Caco-2 (cell line): Measurements from ENCODE around the gene KLHL22. TPM values are rescaled to one million over a fixed set of nuclear protein-coding genes. Genes with fewer than 3 reads are reported as not detected.

Experiments
- BruUV-seq: library from RNA; stranded (reverse); fragments of 400-500 nt; replicated peaks from 2 replicates; lab custom pipeline; 2021; lab: Mats Ljungman, UMichigan
- CTCF ChIA-PET: fragments of 300-600 bp; sonication (Branson Sonifier 250); formaldehyde crosslinking; loops from one replicate; lab custom pipeline; 2022; ENCODE audit warnings: antibody characterized with exemption; lab: Charles Lee
- POLR2A ChIA-PET: fragments of 300-600 bp; sonication (Branson Sonifier 250); formaldehyde crosslinking; loops from one replicate; lab custom pipeline; 2022; ENCODE audit warnings: antibody characterized with exemption; lab: Charles Lee
- DNase-seq, 2 experiments: peaks; one replicate each; pipeline versions ENCODE4 v3.0.0 to v3.0.0-alpha.2; 2020 to 2022
- H3K27me3 ChIP-seq: replicated peaks from 2 replicates; pipeline ENCODE4 v1.6.0; 2011; ENCODE audit warnings: low read length; ENCODE audit not compliant: control insufficient read depth, insufficient read depth
- H3K36me3 ChIP-seq: 2 replicates; pipeline ENCODE4 v1.5.1; 2011; ENCODE audit warnings: low read length; ENCODE audit not compliant: control insufficient read depth, insufficient read depth
- H3K4me1 ChIP-seq: fragments of 250-450 bp; sonication (Bioruptor Pico); 2 replicates; pipeline ENCODE4 v1.5.1; 2020; ENCODE audit warnings: mild to moderate bottlenecking
- H3K4me3 ChIP-seq: 2 replicates; pipeline ENCODE4 v1.5.1; 2011; ENCODE audit warnings: low read depth, mild to moderate bottlenecking, control low read depth, low read length
- H3K9me3 ChIP-seq: fragments of 250-450 bp; sonication (Bioruptor Pico); 2 replicates; pipeline ENCODE4 v1.5.1; 2020; ENCODE audit warnings: mild to moderate bottlenecking, moderate library complexity
- H3K27ac Mint-ChIP-seq: one replicate; pipeline ENCODE4 v1.8.0; 2022; ENCODE audit warnings: mixed read lengths; ENCODE audit not compliant: unreplicated experiment
- H3K27me3 Mint-ChIP-seq: one replicate; pipeline ENCODE4 v1.8.0; 2022; ENCODE audit warnings: mixed read lengths; ENCODE audit not compliant: insufficient read depth, unreplicated experiment
- H3K36me3 Mint-ChIP-seq: one replicate; pipeline ENCODE4 v1.8.0; 2022; ENCODE audit warnings: mild to moderate bottlenecking, mixed read lengths; ENCODE audit not compliant: insufficient read depth, unreplicated experiment
- H3K4me1 Mint-ChIP-seq: one replicate; pipeline ENCODE4 v1.8.0; 2022; ENCODE audit warnings: low read depth, mixed read lengths; ENCODE audit not compliant: unreplicated experiment
- H3K4me3 Mint-ChIP-seq: one replicate; pipeline ENCODE4 v1.8.0; 2022; ENCODE audit warnings: mild to moderate bottlenecking, moderate library complexity, mixed read lengths; ENCODE audit not compliant: unreplicated experiment
- H3K9me3 Mint-ChIP-seq: one replicate; pipeline ENCODE4 v1.8.0; 2022; ENCODE audit warnings: mixed read lengths; ENCODE audit not compliant: unreplicated experiment
- intact Hi-C: fragments of 100-400 bp; cut with micrococcal nuclease; formaldehyde crosslinking; loops from one replicate; pipeline ENCODE4 v1.10.0; 2022; ENCODE audit not compliant: unreplicated experiment
- total RNA-seq: library from RNA; stranded (reverse); gene quantifications from 2 replicates; pipeline ENCODE4 v1.2.3, GENCODE V29; 2022
- TF ChIP-seq, protein P1 (sequence below), 2 experiments: fragments of 200-600 bp in 1 of 2; IDR thresholded peaks; 1 replicate in 1 of 2; 2 replicates in 1 of 2; pipeline versions ENCODE4 v1.5.1 to v1.8.0; 2011 to 2022; ENCODE audit warnings: antibody characterized with exemption in 1 of 2, control low read depth in 1 of 2, inconsistent platforms in 1 of 2, low read depth in 1 of 2, low read length in 1 of 2, mild to moderate bottlenecking in 1 of 2, moderate library complexity in 1 of 2; ENCODE audit not compliant: insufficient read depth in 1 of 2, severe bottlenecking in 1 of 2, unreplicated experiment in 1 of 2

The KLHL22 gene
- total RNA-seq, 1 experiment from 2014 or later: 24.4 TPM

DNA sequence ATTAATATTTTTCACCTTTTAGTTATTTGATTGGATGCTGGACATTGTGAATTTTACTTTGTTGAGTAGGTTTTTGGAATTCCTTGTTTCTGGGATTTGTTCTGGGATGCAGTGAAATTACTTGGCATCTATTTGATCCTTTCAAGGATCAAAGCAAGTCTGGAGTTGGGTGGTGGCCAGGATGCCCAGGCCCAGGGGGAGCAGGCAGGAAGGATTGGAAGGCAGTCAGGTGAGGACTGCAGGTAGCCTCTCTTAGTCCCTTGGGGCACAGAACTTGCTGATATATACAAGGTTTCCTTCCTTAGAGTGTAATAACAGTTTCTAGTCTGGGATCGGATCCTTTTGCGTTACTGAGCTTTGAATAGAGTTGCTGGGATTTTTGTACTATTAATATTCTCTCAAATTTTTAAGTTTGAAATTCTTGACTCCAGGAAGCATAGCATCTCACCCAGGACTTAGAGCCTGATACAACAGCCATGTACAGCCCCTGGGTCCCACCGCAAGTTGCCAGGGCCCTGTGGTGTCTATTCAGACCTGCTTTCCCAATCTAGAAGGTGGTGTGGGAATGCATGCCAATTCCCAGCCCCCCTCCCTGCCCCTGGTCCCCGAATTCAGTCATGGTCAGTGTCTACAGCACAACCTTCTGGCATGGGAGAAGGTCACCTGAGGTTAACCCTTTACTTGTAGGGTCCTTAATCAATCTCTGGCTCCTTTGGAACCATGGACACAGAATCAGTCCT is 95.6 kb downstream of the KLHL22 start:
- H3K4me1 ChIP-seq: peaks cover 1% of the 10 kb centered on the region; the same call in 1 of the 2 replicates
- Mint-ChIP-seq H3K27ac (no peak overlapping the region), H3K27me3 (no peaks in the 10 kb centered on the region), H3K4me1 (no peaks in the 10 kb centered on the region), H3K36me3 (peaks cover 4% of the 10 kb centered on the region), H3K4me3 (no peak overlapping the region), H3K9me3 (no peaks in the 10 kb centered on the region)
- ChIA-PET CTCF (no interaction called here), POLR2A (no interaction called here)
- intact Hi-C loops: no loop called here
- BruUV-seq: no TSS peak
- H3K36me3 ChIP-seq: 0 out of 2 replicates have a peak, but pooled peaks cover 2% of the 10 kb centered on the region
- H3K9me3 ChIP-seq: no peaks in the 10 kb centered on the region
- no peak for DNase-seq
- TF ChIP-seq, protein P1, sequence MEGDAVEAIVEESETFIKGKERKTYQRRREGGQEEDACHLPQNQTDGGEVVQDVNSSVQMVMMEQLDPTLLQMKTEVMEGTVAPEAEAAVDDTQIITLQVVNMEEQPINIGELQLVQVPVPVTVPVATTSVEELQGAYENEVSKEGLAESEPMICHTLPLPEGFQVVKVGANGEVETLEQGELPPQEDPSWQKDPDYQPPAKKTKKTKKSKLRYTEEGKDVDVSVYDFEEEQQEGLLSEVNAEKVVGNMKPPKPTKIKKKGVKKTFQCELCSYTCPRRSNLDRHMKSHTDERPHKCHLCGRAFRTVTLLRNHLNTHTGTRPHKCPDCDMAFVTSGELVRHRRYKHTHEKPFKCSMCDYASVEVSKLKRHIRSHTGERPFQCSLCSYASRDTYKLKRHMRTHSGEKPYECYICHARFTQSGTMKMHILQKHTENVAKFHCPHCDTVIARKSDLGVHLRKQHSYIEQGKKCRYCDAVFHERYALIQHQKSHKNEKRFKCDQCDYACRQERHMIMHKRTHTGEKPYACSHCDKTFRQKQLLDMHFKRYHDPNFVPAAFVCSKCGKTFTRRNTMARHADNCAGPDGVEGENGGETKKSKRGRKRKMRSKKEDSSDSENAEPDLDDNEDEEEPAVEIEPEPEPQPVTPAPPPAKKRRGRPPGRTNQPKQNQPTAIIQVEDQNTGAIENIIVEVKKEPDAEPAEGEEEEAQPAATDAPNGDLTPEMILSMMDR (IDR thresholded peaks at IDR 0.05; ENCODE audit: insufficient read depth in 1 of 2, low read depth in 1 of 2, low read length in 1 of 2, severe bottlenecking in 1 of 2, unreplicated experiment in 1 of 2): no peak
- no peaks in the 10 kb centered on the region for H3K27me3 ChIP-seq
- H3K4me3 ChIP-seq: no peak overlapping the region

DNA sequence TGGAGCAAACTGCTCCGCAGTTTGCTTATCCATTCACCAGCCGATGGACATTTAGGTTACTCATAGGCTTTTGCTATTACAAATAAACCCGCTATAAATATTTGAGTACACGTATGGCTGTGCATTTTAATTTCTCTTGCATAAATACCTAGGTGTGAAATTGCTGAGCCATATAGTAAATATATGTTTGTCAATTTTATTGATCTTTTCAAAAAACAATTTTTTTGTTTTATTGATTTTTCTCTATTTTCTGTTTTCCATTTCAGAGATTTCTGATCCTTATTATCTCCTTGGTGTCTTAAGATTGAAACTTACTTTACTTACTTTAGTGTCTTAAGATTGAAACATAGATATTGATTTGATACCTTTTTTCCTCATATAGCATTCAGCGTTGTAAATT is 97.2 kb downstream of the KLHL22 start:
- ChIA-PET CTCF (no interaction called here), POLR2A (no interaction called here)
- Mint-ChIP-seq H3K27ac (no peak overlapping the region), H3K4me3 (no peak overlapping the region), H3K36me3 (peaks cover 4% of the 10 kb centered on the region), H3K4me1 (no peaks in the 10 kb centered on the region), H3K27me3 (no peaks in the 10 kb centered on the region), H3K9me3 (no peaks in the 10 kb centered on the region)
- Histone ChIP-seq H3K36me3 (0 out of 2 replicates have a peak, but pooled peaks cover 2% of the 10 kb centered on the region), H3K27me3 (no peaks in the 10 kb centered on the region), H3K4me1 (peaks cover 6% of the 10 kb centered on the region), H3K9me3 (no peaks in the 10 kb centered on the region), H3K4me3 (no peak overlapping the region)
- intact Hi-C loops: no loop called here
- no peak for DNase-seq
- TF ChIP-seq, protein P1 (IDR thresholded peaks at IDR 0.05; ENCODE audit: insufficient read depth in 1 of 2, low read depth in 1 of 2, low read length in 1 of 2, severe bottlenecking in 1 of 2, unreplicated experiment in 1 of 2): no peak
- no TSS peak for BruUV-seq

DNA sequence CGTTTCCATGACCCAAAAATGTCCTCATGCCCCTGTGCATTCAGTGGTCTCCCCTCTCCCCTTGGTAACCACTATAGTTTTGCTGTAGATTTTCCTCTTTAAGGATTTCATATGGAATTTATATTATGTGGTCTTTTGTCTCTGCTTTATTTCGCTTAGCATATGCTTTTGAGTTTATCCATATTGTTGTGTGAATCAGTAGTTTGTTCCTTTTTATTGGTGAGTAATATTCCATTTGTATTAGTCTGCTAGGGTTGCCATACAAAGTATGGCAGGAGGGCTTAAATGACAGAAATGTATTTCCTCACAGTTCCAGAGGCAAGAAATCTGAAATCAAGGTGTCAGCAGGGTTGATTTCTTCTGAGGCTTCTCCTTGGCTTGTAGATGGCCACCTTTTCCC is 98.1 kb downstream of the KLHL22 start:
- Histone ChIP-seq H3K36me3 (0 out of 2 replicates have a peak, but pooled peaks cover 2% of the 10 kb centered on the region), H3K4me1 (peaks cover 9% of the 10 kb centered on the region), H3K4me3 (no peak overlapping the region), H3K9me3 (no peaks in the 10 kb centered on the region), H3K27me3 (no peaks in the 10 kb centered on the region)
- H3K27me3 Mint-ChIP-seq: no peaks in the 10 kb centered on the region
- no peak overlapping the region for H3K4me3 Mint-ChIP-seq
- H3K4me1 Mint-ChIP-seq: no peaks in the 10 kb centered on the region
- ChIA-PET CTCF (interaction anchor here (0.6 kb wide), 1 partner anchor 1345 kb away, joined by 4 read pairs; no protein-coding TSS in a partner anchor), POLR2A (no interaction called here)
- H3K9me3 Mint-ChIP-seq: no peaks in the 10 kb centered on the region
- no peak overlapping the region for H3K27ac Mint-ChIP-seq
- no TSS peak for BruUV-seq
- intact Hi-C loops: no loop called here
- DNase-seq: no peak
- TF ChIP-seq, protein P1 (IDR thresholded peaks at IDR 0.05; ENCODE audit: insufficient read depth in 1 of 2, low read depth in 1 of 2, low read length in 1 of 2, severe bottlenecking in 1 of 2, unreplicated experiment in 1 of 2): no peak
- peaks cover 4% of the 10 kb centered on the region for H3K36me3 Mint-ChIP-seq
